SU-DHL-6 (cell line): ENCODE results near the gene KAZN.

Source experiments
- H2AFZ ChIP-seq: fragments of 200-600 bp; sonication (generic); 2 replicates; pipeline ENCODE4 v1.6.1; 2014; ENCODE audit warnings: low read depth, mild to moderate bottlenecking, moderate library complexity, mixed read lengths, antibody characterized with exemption, low read length; ENCODE audit not compliant: severe bottlenecking
- H3F3A ChIP-seq: fragments of 200-600 bp; shearing (Covaris generic); 2 replicates; pipeline ENCODE4 v1.6.0; 2016; ENCODE audit warnings: antibody characterized with exemption, mild to moderate bottlenecking; ENCODE audit not compliant: insufficient read depth
- H3K27ac ChIP-seq: fragments of 200-600 bp; sonication (generic); 2 replicates; pipeline ENCODE4 v1.5.1; 2016; ENCODE audit warnings: low read depth, mild to moderate bottlenecking, low read length, moderate library complexity, mixed read lengths
- H3K27me3 ChIP-seq: fragments of 200-600 bp; sonication (generic), shearing (Covaris generic); 2 replicates; pipeline ENCODE4 v1.6.0; 2014; ENCODE audit warnings: mild to moderate bottlenecking, low read length
- H3K36me3 ChIP-seq: fragments of 200-600 bp; sonication (generic); 2 replicates; pipeline ENCODE4 v1.6.1; 2014; ENCODE audit warnings: mild to moderate bottlenecking, low read length, mixed read lengths
- H3K4me2 ChIP-seq: fragments of 300-600, 200-600 bp; shearing (Covaris generic), sonication (generic); 2 replicates; pipeline ENCODE4 v1.6.0; 2014; ENCODE audit warnings: low read length, low read depth, mild to moderate bottlenecking; ENCODE audit not compliant: poor library complexity, severe bottlenecking
- H3K4me3 ChIP-seq: fragments of 200-600 bp; sonication (generic); 2 replicates; pipeline ENCODE4 v1.5.1; 2014; ENCODE audit warnings: antibody characterized with exemption, low read length, mild to moderate bottlenecking, mixed read lengths; ENCODE audit not compliant: insufficient read depth, poor library complexity, severe bottlenecking
- H3K79me2 ChIP-seq: fragments of 200-600 bp; sonication (generic); 2 replicates; pipeline ENCODE4 v1.6.1; 2014; ENCODE audit warnings: mild to moderate bottlenecking, low read length, moderate library complexity; ENCODE audit not compliant: insufficient read depth
- H3K9ac ChIP-seq: fragments of 200-600 bp; sonication (generic); 2 replicates; pipeline ENCODE4 v1.7.0; 2014; ENCODE audit warnings: mild to moderate bottlenecking, low read length
- H3K9me2 ChIP-seq: fragments of 200-600 bp; sonication (generic); replicated peaks from 2 replicates; pipeline ENCODE4 v1.6.1; 2014; ENCODE audit warnings: low read length; ENCODE audit not compliant: insufficient read depth
- H3K9me3 ChIP-seq: fragments of 200-600 bp; sonication (generic); 2 replicates; pipeline ENCODE4 v1.6.1; 2014; ENCODE audit warnings: low read length, mixed read lengths; ENCODE audit not compliant: insufficient read depth
- H4K20me1 ChIP-seq: fragments of 200-600 bp; sonication (generic); 2 replicates; pipeline ENCODE4 v1.6.1; 2014; ENCODE audit warnings: low read depth, mild to moderate bottlenecking, antibody characterized with exemption, low read length, moderate library complexity, mixed read lengths
- EZH2phosphoT487 ChIP-seq: fragments of 200-600 bp; sonication (generic), shearing (Covaris generic); conservative IDR thresholded peaks from 2 replicates; pipeline ENCODE4 v1.6.1; 2018; ENCODE audit warnings: mild to moderate bottlenecking, antibody characterized with exemption, low read length, moderate library complexity, mixed read lengths
- TF ChIP-seq, protein P1 (sequence below): fragments of 200-600 bp; sonication (generic); IDR thresholded peaks from one replicate; pipeline ENCODE4 v1.5.1; 2017; ENCODE audit warnings: antibody characterized with exemption, mild to moderate bottlenecking, low read length, moderate library complexity; ENCODE audit not compliant: insufficient read depth, poor library complexity, severe bottlenecking

The KAZN gene

DNA sequence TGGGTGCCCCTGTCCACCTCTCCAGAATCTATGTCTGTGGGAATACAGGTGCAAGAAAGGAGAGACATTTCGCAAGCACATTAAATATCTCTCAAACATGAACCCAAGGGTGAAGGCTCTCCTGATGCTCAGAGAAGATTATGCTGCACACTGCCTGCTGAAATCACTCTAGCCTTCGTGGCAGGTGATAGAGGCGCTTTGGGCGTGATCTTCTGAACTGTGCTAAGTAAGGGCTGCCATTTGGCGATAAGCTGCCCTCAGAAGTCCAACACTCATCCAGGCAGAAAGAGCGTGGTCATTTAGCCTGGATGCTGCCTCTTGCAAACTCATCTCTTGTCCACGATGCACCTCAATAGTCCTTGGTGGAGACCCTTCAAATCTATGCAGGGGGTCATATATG, 241.9 kb downstream of the KAZN start:
- Histone ChIP-seq H3K27ac (no peak overlapping the region), H3K36me3 (no peaks in the 10 kb centered on the region), H3K4me2 (no peak overlapping the region), H3K9me3 (peaks cover 19% of the 10 kb centered on the region; the same call in 1 of the 2 replicates), H3K4me3 (no peak overlapping the region), H3K9ac (no peak overlapping the region), H3K79me2 (no peaks in the 10 kb centered on the region), H3F3A (no peaks in the 10 kb centered on the region), H3K9me2 (no peaks in the 10 kb centered on the region), H3K27me3 (no peaks in the 10 kb centered on the region), H4K20me1 (no peaks in the 10 kb centered on the region), H2AFZ (no peak overlapping the region)
- TF ChIP-seq, protein P1, sequence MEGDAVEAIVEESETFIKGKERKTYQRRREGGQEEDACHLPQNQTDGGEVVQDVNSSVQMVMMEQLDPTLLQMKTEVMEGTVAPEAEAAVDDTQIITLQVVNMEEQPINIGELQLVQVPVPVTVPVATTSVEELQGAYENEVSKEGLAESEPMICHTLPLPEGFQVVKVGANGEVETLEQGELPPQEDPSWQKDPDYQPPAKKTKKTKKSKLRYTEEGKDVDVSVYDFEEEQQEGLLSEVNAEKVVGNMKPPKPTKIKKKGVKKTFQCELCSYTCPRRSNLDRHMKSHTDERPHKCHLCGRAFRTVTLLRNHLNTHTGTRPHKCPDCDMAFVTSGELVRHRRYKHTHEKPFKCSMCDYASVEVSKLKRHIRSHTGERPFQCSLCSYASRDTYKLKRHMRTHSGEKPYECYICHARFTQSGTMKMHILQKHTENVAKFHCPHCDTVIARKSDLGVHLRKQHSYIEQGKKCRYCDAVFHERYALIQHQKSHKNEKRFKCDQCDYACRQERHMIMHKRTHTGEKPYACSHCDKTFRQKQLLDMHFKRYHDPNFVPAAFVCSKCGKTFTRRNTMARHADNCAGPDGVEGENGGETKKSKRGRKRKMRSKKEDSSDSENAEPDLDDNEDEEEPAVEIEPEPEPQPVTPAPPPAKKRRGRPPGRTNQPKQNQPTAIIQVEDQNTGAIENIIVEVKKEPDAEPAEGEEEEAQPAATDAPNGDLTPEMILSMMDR, result no peak
- TF ChIP-seq EZH2phosphoT487, result no peak

DNA sequence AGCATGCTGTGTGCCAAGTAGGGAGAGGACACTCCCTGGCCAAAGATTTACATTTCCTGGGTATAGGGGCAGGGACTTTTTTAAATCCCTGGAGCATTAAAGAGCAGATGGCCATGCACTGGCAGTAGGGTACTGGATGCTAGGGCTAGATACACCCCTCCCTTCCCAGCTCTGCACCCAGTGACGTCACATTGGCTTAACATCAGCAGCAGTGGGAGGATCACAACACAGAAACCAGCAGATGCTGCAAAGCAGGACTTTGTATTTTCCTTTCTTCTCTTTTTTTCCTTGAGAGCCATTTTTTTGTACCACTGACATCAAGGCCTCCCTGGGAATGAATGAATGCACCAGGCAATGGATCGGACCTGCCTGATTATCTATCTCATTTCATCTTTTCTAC, 243.0 kb downstream of the KAZN start:
- Histone ChIP-seq H2AFZ (no peak overlapping the region), H3K9me3 (peaks cover 19% of the 10 kb centered on the region; the same call in 1 of the 2 replicates), H3K9ac (no peak overlapping the region), H4K20me1 (no peaks in the 10 kb centered on the region), H3K9me2 (no peaks in the 10 kb centered on the region), H3K4me3 (no peak overlapping the region), H3K27ac (no peak overlapping the region), H3K36me3 (no peaks in the 10 kb centered on the region), H3F3A (no peaks in the 10 kb centered on the region), H3K79me2 (no peaks in the 10 kb centered on the region), H3K4me2 (no peak overlapping the region), H3K27me3 (no peaks in the 10 kb centered on the region)
- no peak for TF ChIP-seq EZH2phosphoT487
- TF ChIP-seq, protein P1, result no peak

DNA sequence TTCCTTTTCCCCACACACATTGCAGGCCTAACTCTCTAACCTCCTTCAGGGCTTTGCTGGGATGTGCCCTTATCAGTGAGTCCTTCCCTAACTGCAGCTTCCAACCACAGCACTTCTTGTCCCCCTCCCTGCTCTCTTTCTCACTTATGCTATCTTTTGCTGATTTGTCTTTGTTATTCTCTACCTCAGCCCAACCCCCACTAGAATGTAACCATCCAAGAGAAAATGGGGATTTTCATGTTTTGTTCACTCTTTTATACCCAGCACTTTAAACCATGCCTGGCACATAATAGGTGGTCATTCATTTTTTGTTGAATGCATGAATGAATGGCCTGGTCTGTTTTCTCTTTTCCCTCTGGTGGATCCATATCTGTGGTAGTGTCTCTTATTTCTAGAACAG, 243.5 kb downstream of the KAZN start:
- H3K9me2 ChIP-seq, result no peaks in the 10 kb centered on the region
- H3K9ac ChIP-seq, result no peak overlapping the region
- no peak overlapping the region for H3K4me3 ChIP-seq
- no peak for TF ChIP-seq EZH2phosphoT487
- TF ChIP-seq, protein P1, result no peak
- no peaks in the 10 kb centered on the region for H3K27me3 ChIP-seq
- H3K4me2 ChIP-seq, result no peak overlapping the region
- no peaks in the 10 kb centered on the region for H3F3A ChIP-seq
- H3K36me3 ChIP-seq, result no peaks in the 10 kb centered on the region
- no peaks in the 10 kb centered on the region for H3K79me2 ChIP-seq
- H2AFZ ChIP-seq, result no peak overlapping the region
- H4K20me1 ChIP-seq, result no peaks in the 10 kb centered on the region
- peaks cover 19% of the 10 kb centered on the region; the same call in 1 of the 2 replicates for H3K9me3 ChIP-seq
- H3K27ac ChIP-seq, result no peak overlapping the region

DNA sequence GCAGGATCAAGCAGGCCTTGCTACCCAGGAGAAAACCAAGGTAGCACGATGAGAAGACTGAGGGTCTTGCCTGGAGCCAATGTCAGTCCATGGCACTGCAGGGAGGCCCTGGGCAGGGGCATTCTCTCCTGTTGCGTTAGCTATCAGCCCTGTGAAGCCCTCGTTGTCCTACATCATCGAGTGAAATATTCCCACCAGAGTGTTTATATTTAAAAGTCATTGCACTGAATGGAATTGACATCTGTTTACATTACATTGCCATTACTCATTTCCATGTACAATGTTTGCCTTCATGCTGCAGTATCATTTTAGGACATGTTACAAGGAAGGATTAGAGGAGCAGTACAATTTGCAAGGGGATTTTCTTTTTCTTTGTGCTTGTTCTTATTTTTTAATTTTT, 243.9 kb downstream of the KAZN start:
- Histone ChIP-seq H3K9me3 (peaks cover 19% of the 10 kb centered on the region; the same call in 1 of the 2 replicates), H3K4me2 (no peak overlapping the region), H3K4me3 (no peak overlapping the region), H3K79me2 (no peaks in the 10 kb centered on the region), H3K9me2 (no peaks in the 10 kb centered on the region), H3K27me3 (no peaks in the 10 kb centered on the region), H4K20me1 (no peaks in the 10 kb centered on the region), H3K36me3 (no peaks in the 10 kb centered on the region), H3K9ac (no peak overlapping the region), H3K27ac (no peak overlapping the region), H3F3A (no peaks in the 10 kb centered on the region), H2AFZ (no peak overlapping the region)
- no peak for TF ChIP-seq EZH2phosphoT487
- TF ChIP-seq, protein P1, result no peak
